Adrenal gland (tissue), 12 donors: ENCODE data around the gene NRK. TPM values are rescaled to one million over a fixed set of nuclear protein-coding genes. Genes with fewer than 3 reads are reported as not detected.

Experiments used
- DNase-seq, 7 donors: peaks; one replicate each; pipeline ENCODE4 v3.0.0-alpha.2; 2019 to 2020
- H3K27ac ChIP-seq, 5 donors: fragments of 200-600 bp; sonication (generic) in 4 of 5; 1 replicate in 3 of 5; 2 replicates in 2 of 5; pipeline versions ENCODE4 v1.5.1 to v1.8.0; 2016 to 2020; ENCODE audit warnings: mild to moderate bottlenecking in 1 of 5
- H3K27me3 ChIP-seq: fragments of 200-600 bp; 2 replicates; pipeline ENCODE4 v1.8.0; 2021
- H3K36me3 ChIP-seq, 2 donors: fragments of 200-600 bp; replicated peaks in 1 of 2; 1 replicate in 1 of 2; 2 replicates in 1 of 2; pipeline versions ENCODE4 v1.5.1 to v1.8.0; 2018 to 2022
- H3K4me1 ChIP-seq, 2 donors: fragments of 200-600 bp; replicated peaks in 1 of 2; 1 replicate in 1 of 2; 2 replicates in 1 of 2; pipeline versions ENCODE4 v1.5.1 to v1.8.0; 2018 to 2021
- H3K4me3 ChIP-seq, 4 donors: fragments of 200-600 bp; sonication (generic) in 3 of 4; one replicate each; pipeline ENCODE4 v1.5.1; 2016 to 2018
- H3K9me3 ChIP-seq, 3 donors: fragments of 200-600 bp; sonication (generic) in 1 of 3; replicated peaks in 1 of 3; 1 replicate in 2 of 3; 2 replicates in 1 of 3; pipeline versions ENCODE4 v1.5.1 to v1.8.0; 2016 to 2021
- POLR2A ChIP-seq, 2 donors: fragments of 450-650 bp; IDR thresholded peaks; one replicate each; pipeline ENCODE4 v1.6.1; 2017; ENCODE audit warnings: antibody characterized with exemption in 2 of 2, mild to moderate bottlenecking in 2 of 2, moderate library complexity in 1 of 2
- WGBS, 4 donors: extraction: QIAGEN DNeasy Blood & Tissue Kit in 2 of 4; methylation state at CpG; one replicate each; pipeline versions ENCODE4 v1.1.5 to v1.1.7; 2013 to 2017; 5-methylcytosine and 5-hydroxymethylcytosine counted together
- intact Hi-C, 2 donors: fragments of 100-400 bp; cut with DNase I; formaldehyde crosslinking; loops; one replicate each; pipeline versions ENCODE4 v1.14.1 to v1.15.0; 2022 to 2023
- polyA plus RNA-seq, 3 donors: library from polyadenylated mRNA; stranded (reverse); fragments of 200-250 nt in 2 of 3; fragments of 350-450 nt in 1 of 3; fragmentation: Illumina TruSeq in 1 of 3; extraction: RNeasy Lipid Tissue Mini Kit (QIAGEN cat#74804) in 1 of 3; gene quantifications; one replicate each; pipeline ENCODE4 v1.2.3, GENCODE V29; 2013 to 2014
- total RNA-seq, 9 donors: library from RNA; depleted of rRNA in 4 of 9; stranded (reverse); fragments of >200 nt in 4 of 9; fragments of 120-200 nt in 1 of 9; fragmentation: NEBNext Ultra II Directional in 1 of 9; extraction: Animal tissue kit (Norgen Biotek cat#: 25700) in 1 of 9; gene quantifications; one replicate each; pipeline versions ENCODE4 v1.1.0 to v1.2.4, GENCODE V29; 2013 to 2023
- TF ChIP-seq, protein P1 (sequence below), 6 experiments: fragments of 450-650 bp in 4 of 6; fragments of 200-600 bp in 2 of 6; sonication (generic) in 1 of 6; IDR thresholded peaks; 1 replicate in 5 of 6; 2 replicates in 1 of 6; pipeline versions ENCODE4 v1.5.1 to v1.8.0; 2016 to 2021; ENCODE audit warnings: antibody characterized with exemption in 6 of 6, mild to moderate bottlenecking in 2 of 6, moderate library complexity in 1 of 6
- donor health status: healthy with polysubstance abuse.
- donor health status: Bipolar disorder and iron deficiency.
- donor health status: DM: yes; HTN: yes; CAD: no.
- donor health status: DM: no; HTN: no; CAD: no.
- donor health status: DM: no; HTN: no; CAD: no.
- donor health status: DM: yes; HTN: yes; CAD: no.

NRK gene
- total and polyA plus RNA-seq, 12 donors, result 12.2 to 213 (median 37.2) TPM

- intact Hi-C loops, result no loop called here
- no peak overlapping the region for H3K27ac ChIP-seq
- H3K4me1 ChIP-seq, result no peaks in the 10 kb centered on the region
- H3K9me3 ChIP-seq, result no peaks in the 10 kb centered on the region
- 35 to 49% (median 43%) methylated on average over 7 of the region's 7 CpGs for WGBS, 4 donors
- H3K4me3 ChIP-seq, result no peak overlapping the region
- no peak for DNase-seq
- TF ChIP-seq POLR2A (IDR thresholded peaks at IDR 0.05), result no peak
- TF ChIP-seq, protein P1, sequence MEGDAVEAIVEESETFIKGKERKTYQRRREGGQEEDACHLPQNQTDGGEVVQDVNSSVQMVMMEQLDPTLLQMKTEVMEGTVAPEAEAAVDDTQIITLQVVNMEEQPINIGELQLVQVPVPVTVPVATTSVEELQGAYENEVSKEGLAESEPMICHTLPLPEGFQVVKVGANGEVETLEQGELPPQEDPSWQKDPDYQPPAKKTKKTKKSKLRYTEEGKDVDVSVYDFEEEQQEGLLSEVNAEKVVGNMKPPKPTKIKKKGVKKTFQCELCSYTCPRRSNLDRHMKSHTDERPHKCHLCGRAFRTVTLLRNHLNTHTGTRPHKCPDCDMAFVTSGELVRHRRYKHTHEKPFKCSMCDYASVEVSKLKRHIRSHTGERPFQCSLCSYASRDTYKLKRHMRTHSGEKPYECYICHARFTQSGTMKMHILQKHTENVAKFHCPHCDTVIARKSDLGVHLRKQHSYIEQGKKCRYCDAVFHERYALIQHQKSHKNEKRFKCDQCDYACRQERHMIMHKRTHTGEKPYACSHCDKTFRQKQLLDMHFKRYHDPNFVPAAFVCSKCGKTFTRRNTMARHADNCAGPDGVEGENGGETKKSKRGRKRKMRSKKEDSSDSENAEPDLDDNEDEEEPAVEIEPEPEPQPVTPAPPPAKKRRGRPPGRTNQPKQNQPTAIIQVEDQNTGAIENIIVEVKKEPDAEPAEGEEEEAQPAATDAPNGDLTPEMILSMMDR (IDR thresholded peaks at IDR 0.05), result no peak
- H3K36me3 ChIP-seq, result no peaks in the 10 kb centered on the region
- H3K27me3 ChIP-seq, result peaks cover 14% of the 10 kb centered on the region
These were observed 2.1 kb upstream of the NRK start for GRCh38 chrX:105820247-105820646.

DNA sequence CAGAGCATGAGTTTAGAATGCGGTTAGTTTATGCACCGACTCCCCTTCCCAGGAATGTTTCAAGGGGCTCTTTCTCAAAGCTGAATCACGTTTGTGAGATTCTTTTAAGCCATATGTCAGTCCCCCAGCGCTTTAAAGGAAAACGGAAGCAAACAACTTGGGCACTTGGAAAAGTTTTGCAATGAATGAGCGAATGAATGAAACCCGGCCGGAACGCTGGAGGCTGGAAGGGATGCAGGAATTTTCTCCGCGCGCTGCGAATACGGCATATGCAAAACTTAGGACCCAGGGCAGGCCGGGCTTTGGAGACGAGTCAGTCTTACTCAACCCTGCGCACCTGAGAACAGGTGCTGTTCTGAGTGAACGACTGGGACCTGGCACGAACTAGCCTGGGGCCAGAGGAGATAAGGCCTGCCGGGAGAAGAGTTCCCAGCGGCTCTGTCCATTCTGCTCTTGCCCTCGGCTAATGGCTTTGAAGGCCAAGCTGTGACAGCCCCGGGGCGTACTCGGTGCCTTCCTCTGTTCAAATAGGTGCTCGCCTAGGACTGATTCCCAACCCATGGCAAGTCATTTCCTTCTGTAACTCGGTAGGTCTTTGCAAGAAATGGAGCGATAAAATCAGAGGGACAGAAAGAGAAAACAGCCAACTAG lies 743 bp upstream of the NRK start:
- Histone ChIP-seq H3K4me3 (peak overlapping the region in 1 of 4 donors; percentile 55), H3K9me3 (no peaks in the 10 kb centered on the region), H3K36me3 (no peaks in the 10 kb centered on the region), H3K4me1 (no peaks in the 10 kb centered on the region), H3K27me3 (peaks cover 14% of the 10 kb centered on the region), H3K27ac (peak overlapping the region in 3 of 5 donors; percentile 57 to 77 (median 58))
- DNase-seq, result peak in 5 of 7 donors; percentile 11 to 29 (median 23)
- WGBS, 4 donors, result 2 to 33% (median 18%) methylated on average over 19 to 28 of the region's 28 CpGs
- no peak for TF ChIP-seq POLR2A (IDR thresholded peaks at IDR 0.05)
- TF ChIP-seq, protein P1 (IDR thresholded peaks at IDR 0.05), result no peak
- intact Hi-C loops, result no loop called here

DNA sequence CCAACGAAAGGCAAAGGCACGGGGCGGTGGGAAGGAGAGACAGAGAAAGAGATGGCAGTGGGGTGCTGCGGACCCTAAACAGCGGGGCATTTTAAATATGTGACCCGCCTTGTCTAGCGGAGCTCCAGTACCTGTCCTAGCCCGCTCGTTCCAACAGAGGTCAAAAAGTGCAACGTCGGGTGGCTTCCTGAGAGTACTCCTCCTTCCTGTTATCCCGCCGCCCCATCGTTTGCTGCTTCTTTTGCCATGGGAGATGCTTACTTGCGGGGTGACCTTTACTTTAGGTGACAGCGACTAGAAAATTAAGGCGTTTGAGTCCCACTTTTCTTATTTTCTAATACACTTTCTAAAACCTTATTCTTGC lies 735 bp downstream of the NRK start:
- TF ChIP-seq, protein P1 (IDR thresholded peaks at IDR 0.05), result no peak
- peak in 1 of 2 donors; percentile 7 for TF ChIP-seq POLR2A (IDR thresholded peaks at IDR 0.05)
- WGBS, 4 donors, result 3 to 45% (median 15%) methylated on average over 15 to 17 of the region's 17 CpGs

GRCh38 chrX:105829011-105829410 lies 6.7 kb downstream of the NRK start:
- no peak overlapping the region for H3K27ac ChIP-seq
- intact Hi-C loops, result no loop called here
- H3K9me3 ChIP-seq, result no peaks in the 10 kb centered on the region
- no peak for TF ChIP-seq POLR2A (IDR thresholded peaks at IDR 0.05)
- TF ChIP-seq, protein P1 (IDR thresholded peaks at IDR 0.05), result no peak
- H3K4me1 ChIP-seq, result no peaks in the 10 kb centered on the region
- DNase-seq, result no peak
- WGBS, 4 donors, result 17 to 37% (median 28%) methylated on average over 1 of the region's 1 CpG
- H3K36me3 ChIP-seq, result no peaks in the 10 kb centered on the region
- no peak overlapping the region for H3K4me3 ChIP-seq
- H3K27me3 ChIP-seq, result peaks cover 3% of the 10 kb centered on the region

More for the DNA sequence above, 735 bp downstream of the NRK start:
- no peaks in the 10 kb centered on the region for H3K4me1 ChIP-seq
- H3K4me3 ChIP-seq, result peak overlapping the region in 2 of 4 donors; percentile 35 to 55
- H3K36me3 ChIP-seq, result no peaks in the 10 kb centered on the region
- peak overlapping the region in 2 of 5 donors; percentile 58 to 77 for H3K27ac ChIP-seq
- no peaks in the 10 kb centered on the region for H3K9me3 ChIP-seq
- peak in 5 of 7 donors; percentile 6 to 33 (median 18) for DNase-seq
- peaks cover 14% of the 10 kb centered on the region for H3K27me3 ChIP-seq
- intact Hi-C loops, result no loop called here
